ENCODE data around the gene HEXD.
A peak's percentile ranks its signal among the peaks of the same experiment; 100 is the strongest.

HEXD gene

GRCh38 chr17:82391496-82392066, 26.6 kb upstream of the HEXD start:
- intact Hi-C loops (cut with DNase I), result no loop called here
- DNase-seq, result no peak

DNA sequence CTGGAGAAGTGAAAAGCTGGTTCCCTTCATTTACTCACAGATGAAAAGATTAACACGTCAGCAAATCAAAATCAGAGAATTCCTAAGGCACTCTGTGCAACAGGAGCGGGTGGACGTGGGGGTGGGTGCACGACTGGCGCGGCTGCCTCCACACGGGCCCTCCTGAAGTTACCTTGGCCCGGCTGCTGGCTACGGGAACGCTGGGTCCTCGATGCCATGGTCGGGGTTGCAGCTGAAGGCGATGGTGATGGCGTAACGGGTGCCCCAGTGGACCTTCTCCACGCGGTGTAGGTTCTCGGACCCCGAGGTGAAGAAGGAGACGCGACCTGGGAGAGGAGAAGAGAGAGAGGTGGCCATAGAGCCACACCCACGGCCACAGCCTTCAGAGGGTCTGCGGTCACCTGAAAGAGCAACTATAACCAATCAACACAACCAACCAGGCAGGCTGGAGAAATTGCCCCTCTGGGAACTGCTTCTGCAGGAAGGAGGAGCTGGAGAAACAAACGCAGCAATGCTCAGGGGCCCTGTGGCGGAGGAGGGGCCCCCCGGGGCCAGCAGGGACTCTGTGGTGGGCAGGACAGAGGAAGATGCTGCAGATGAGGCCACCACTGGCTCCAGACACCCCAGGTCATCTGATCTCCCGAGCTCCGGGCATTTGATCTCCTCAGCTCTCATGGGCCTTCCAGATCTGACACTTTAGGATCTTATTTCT, 25.8 kb upstream of the HEXD start:
- intact Hi-C loops (cut with DNase I), result no loop called here
- no peak for DNase-seq

GRCh38 chr17:82392941-82393340, 25.2 kb upstream of the HEXD start:
- intact Hi-C loops (cut with DNase I), result no loop called here
- DNase-seq, result no peak

DNA sequence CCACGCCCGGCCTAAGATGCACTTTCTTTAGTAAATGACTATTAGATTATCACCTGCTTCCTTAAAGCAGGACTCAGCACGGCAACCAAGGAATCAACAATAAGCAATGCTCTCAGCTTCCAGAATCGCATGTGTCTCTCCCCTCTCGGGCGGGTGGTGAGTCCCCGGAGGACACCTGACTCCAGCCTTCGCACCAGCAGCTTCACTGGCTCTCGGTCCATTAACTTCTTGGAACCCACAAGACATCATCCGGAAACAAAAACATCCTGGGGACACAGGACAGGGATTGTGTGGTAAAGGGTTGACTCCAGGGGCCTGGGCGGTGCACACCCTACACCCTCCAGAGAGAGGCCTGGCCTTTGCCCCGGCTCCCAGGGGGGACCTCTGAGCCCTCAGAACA, 23.9 kb upstream of the HEXD start:
- no peak for DNase-seq
- intact Hi-C loops (cut with DNase I), result no loop called here

- no peak for DNase-seq
- intact Hi-C loops (cut with DNase I), result no loop called here
Observed at GRCh38 chr17:82396601-82397435, 21.3 kb upstream of the HEXD start.

- peak in 7 of 42 donors; percentile 11 to 64 (median 15) for DNase-seq
- intact Hi-C loops (cut with DNase I), result no loop called here
Observed at GRCh38 chr17:82397449-82398335, 20.5 kb upstream of the HEXD start.

GRCh38 chr17:82399041-82399441, 19.1 kb upstream of the HEXD start:
- intact Hi-C loops (cut with DNase I), result no loop called here
- DNase-seq, result peak in 26 of 42 donors; percentile 19 to 74 (median 43)

GRCh38 chr17:82399601-82400101, 18.5 kb upstream of the HEXD start:
- intact Hi-C loops (cut with DNase I), result no loop called here
- no peak for DNase-seq

DNA sequence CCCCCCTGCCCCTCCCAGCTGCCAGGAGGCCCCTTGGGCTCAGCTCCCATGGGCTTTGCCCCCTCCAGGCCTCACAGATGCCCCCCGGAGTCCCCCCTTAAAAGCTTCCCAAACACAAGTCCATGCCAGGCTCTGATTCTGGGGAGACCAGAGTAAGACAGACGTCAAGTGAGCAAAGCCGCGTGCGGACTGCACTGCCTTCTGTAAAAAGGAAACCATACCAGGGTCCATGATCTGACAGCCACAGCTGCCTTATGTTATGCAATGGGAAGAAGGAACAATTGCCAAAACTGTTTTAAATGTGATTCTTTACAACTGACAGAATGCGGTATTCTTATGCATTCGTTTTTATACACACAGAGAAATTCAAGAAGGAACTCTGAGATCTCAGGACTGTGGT, 17.9 kb upstream of the HEXD start:
- DNase-seq, result no peak

GRCh38 chr17:82400830-82401229, 17.3 kb upstream of the HEXD start:
- peak in 28 of 42 donors; percentile 11 to 61 (median 37) for DNase-seq
- intact Hi-C loops (cut with DNase I), result no loop called here

More for the DNA sequence above, 17.9 kb upstream of the HEXD start:
- intact Hi-C loops (cut with DNase I), result no loop called here

DNA sequence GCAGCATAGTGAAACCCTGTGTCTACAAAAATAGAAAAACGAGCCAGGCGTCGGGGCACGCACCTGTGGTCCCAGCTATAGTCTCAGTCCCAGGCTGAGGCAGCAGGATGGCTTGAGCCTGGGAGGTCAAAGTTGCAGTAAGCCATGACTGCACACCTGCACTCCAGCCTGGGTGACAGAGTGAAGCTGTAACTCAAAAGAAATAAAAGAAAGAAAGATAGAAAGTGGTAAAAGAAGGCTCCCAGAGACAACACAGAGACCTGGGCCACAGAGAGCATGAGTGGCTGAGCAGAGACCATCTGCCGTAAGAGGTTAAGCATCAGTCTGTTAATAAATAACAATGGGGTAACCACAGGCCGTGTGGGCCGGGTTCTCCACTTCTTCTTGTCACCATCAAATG, 15.3 kb upstream of the HEXD start:
- intact Hi-C loops (cut with DNase I), result no loop called here
- no peak for DNase-seq

GRCh38 chr17:82403662-82404660, 14.2 kb upstream of the HEXD start:
- intact Hi-C loops (cut with DNase I), result no loop called here
- DNase-seq, result no peak

GRCh38 chr17:82405051-82405450, 13.1 kb upstream of the HEXD start:
- intact Hi-C loops (cut with DNase I), result no loop called here
- DNase-seq, result no peak

DNA sequence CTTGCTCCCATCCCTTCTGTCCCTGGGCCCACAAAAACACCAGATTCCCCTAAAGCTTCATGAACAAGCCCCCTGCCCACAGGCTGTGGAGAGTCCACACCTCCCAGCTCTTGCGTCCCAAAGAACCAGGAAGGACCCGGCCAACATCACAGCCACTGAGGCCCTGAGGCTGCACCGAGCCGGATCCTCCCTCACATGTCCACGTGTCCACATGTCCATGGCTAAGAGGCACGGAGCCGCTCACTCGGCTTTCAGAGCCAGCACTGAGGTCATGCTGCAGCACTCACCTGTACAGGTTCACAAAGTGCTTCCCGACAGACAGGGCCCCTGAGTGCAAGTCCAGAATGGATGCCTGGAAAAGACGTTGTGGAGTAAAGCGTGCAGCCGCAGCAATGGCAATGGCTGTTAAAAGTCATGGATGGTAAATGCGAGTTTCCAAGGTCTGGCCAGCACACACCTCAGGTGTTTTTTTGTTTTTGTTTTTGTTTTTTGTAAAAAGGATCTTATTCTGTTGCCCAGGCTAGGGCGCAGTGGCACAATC, 11.9 kb upstream of the HEXD start:
- no peak for DNase-seq
- intact Hi-C loops (cut with DNase I), result no loop called here

DNA sequence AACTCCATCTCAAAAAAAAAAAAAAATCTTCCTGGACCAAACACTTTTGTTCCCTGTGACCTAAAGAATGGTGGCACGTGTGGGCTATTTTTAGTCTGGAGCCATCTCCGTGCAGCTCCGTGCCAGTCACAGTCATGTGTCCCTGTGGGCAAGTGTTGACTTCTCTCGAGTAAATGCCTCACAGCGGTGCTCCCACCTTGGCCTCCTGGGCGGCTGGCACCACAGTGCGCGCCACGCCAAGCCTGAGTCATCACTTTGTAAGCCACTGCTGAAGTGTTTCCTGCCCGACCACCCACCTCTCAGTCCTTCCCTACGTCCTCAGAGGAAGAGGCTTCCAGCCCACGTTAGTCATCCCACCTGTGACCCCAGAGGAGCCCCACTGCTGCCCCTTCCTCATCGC, 10.9 kb upstream of the HEXD start:
- intact Hi-C loops (cut with DNase I), result no loop called here
- no peak for DNase-seq

DNA sequence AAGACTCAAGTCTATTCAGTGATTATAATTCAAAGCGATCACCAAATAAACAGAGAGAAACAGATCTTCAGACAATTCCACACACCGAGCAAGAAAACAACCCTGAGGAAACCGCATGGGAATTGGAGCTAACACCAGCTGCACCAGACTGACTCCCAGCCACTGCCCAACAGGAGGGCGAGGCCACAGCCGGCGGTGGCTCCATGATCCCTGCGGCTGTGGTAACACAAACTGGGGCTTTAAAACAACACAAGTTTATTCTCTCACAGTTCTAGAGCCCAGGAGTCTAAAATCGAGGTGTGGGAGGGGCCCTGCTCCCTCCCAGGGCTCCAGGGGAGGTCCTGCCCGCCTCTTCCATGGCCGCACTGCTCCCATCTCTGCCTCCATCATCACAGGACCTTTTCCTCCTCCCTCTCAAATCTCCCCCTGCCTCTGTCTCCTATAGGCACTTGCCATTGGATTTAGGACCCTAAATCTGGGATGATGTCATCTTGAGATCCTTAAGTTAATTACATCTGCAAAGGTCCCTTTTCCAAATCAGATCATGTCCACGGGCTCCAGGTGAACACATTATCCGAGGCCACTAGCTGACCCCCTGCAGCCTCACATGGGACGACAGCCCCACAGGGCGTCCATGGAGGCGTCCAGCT, 9.7 kb upstream of the HEXD start:
- intact Hi-C loops (cut with DNase I), result no loop called here
- DNase-seq, result no peak

GRCh38 chr17:82408938-82409318, 9.2 kb upstream of the HEXD start:
- intact Hi-C loops (cut with DNase I), result no loop called here
- DNase-seq, result no peak
